Fibroblast of skin of scalp (primary cell): ENCODE results near the gene CLCN5.
"Not testable (repeated sequence)": the region's sequence is repeated elsewhere in the genome, so short reads cannot be mapped to it uniquely, and the experiment has no call there.

Experiments used
- DNase-seq: peaks from one replicate; pipeline ENCODE4 v3.0.0-alpha.2; 2013

CLCN5 gene

GRCh38 chrX:49996474-49996873 lies 74.1 kb downstream of the CLCN5 start:
- DNase-seq = no peak

GRCh38 chrX:49999087-49999486 lies 76.7 kb downstream of the CLCN5 start:
- no peak for DNase-seq

- no peak for DNase-seq
Measured at GRCh38 chrX:50000937-50001542, 78.6 kb downstream of the CLCN5 start.

- no peak for DNase-seq
Measured at GRCh38 chrX:50002067-50002714, 79.8 kb downstream of the CLCN5 start.

- no peak for DNase-seq
Measured at GRCh38 chrX:50003467-50003866, 81.1 kb downstream of the CLCN5 start.

GRCh38 chrX:50003927-50004326 lies 81.5 kb downstream of the CLCN5 start:
- no peak for DNase-seq

- DNase-seq = not testable (repeated sequence)
Measured at GRCh38 chrX:50025591-50025990, 103.2 kb downstream of the CLCN5 start.

- no peak for DNase-seq
Measured at GRCh38 chrX:50035126-50035525, 112.7 kb downstream of the CLCN5 start.

GRCh38 chrX:50036426-50036825 lies 114.0 kb downstream of the CLCN5 start:
- DNase-seq = no peak

- no peak for DNase-seq
Measured at GRCh38 chrX:50045823-50046222, 123.4 kb downstream of the CLCN5 start.

GRCh38 chrX:50049228-50049627 lies 126.8 kb downstream of the CLCN5 start:
- no peak for DNase-seq

- DNase-seq = no peak
Measured at GRCh38 chrX:50054147-50054546, 131.8 kb downstream of the CLCN5 start.

- no peak for DNase-seq
Measured at GRCh38 chrX:50066318-50066937, 144.0 kb downstream of the CLCN5 start.

- peak; percentile 2 for DNase-seq
Measured at GRCh38 chrX:50067435-50068284, 145.3 kb downstream of the CLCN5 start.

GRCh38 chrX:50068285-50068563 lies 145.8 kb downstream of the CLCN5 start:
- DNase-seq = no peak

GRCh38 chrX:50068893-50069292 lies 146.5 kb downstream of the CLCN5 start:
- no peak for DNase-seq

GRCh38 chrX:50071494-50071893 lies 149.1 kb downstream of the CLCN5 start:
- DNase-seq = no peak

GRCh38 chrX:50072110-50072509 lies 149.7 kb downstream of the CLCN5 start:
- DNase-seq = no peak

- DNase-seq = no peak
Measured at GRCh38 chrX:50073601-50074000, 151.2 kb downstream of the CLCN5 start.

GRCh38 chrX:50075630-50076339 lies 153.4 kb downstream of the CLCN5 start:
- no peak for DNase-seq

GRCh38 chrX:50081282-50081889 lies 159.0 kb downstream of the CLCN5 start:
- DNase-seq = peak; percentile 10

- no peak for DNase-seq
Measured at GRCh38 chrX:50082741-50083140, 160.3 kb downstream of the CLCN5 start.
